Prostate gland (tissue), 2 donors: Measurements from ENCODE around the gene CREB5.

Experiments used
- CTCF ChIP-seq, 4 experiments: fragments of 200-600 bp in 2 of 4; fragments of 450-650 bp in 2 of 4; sonication (generic) in 2 of 4; IDR thresholded peaks; 1 replicate in 3 of 4; 2 replicates in 1 of 4; pipeline ENCODE4 v1.5.1; 2016 to 2019; ENCODE audit warnings: antibody characterized with exemption in 4 of 4, mild to moderate bottlenecking in 2 of 4, moderate library complexity in 2 of 4
- POLR2A ChIP-seq: fragments of 450-650 bp; IDR thresholded peaks from one replicate; pipeline ENCODE4 v1.6.1; 2016; ENCODE audit warnings: antibody characterized with exemption, mild to moderate bottlenecking
- POLR2AphosphoS5 ChIP-seq: sonication (generic); formaldehyde crosslinking; IDR thresholded peaks from one replicate; pipeline ENCODE4 v1.6.1; 2017; ENCODE audit warnings: antibody characterized with exemption

- TF ChIP-seq POLR2A (no peak), POLR2AphosphoS5 (no peak), CTCF (IDR thresholded peaks at IDR 0.05) (no peak)
These were observed 231.4 kb downstream of the CREB5 start for GRCh38 chr7:28643584-28644340.
